Measurements from ENCODE around the gene CCR5AS.
"Not testable (repeated sequence)": the region's sequence is repeated elsewhere in the genome, so short reads cannot be mapped to it uniquely, and the experiment has no call there.

CCR5AS gene

GRCh38 chr3:46435081-46435726 is 28.3 kb upstream of the CCR5AS start:
- peaks cover 2% of the 10 kb centered on the region for H3K4me1 ChIP-seq (ENCODE audit: low read depth, poor library complexity, severe bottlenecking)
- H2AFZ ChIP-seq (ENCODE audit: low read depth) = no peak overlapping the region
- no peaks in the 10 kb centered on the region for H4K20me1 ChIP-seq (ENCODE audit: insufficient read depth)
- TF ChIP-seq CTCF (conservative IDR thresholded peaks at IDR 0.05; ENCODE audit: low read depth, low read length) = no peak
- H3K36me3 ChIP-seq (ENCODE audit: insufficient read depth) = no peaks in the 10 kb centered on the region
- no peak overlapping the region for H3K9ac ChIP-seq
- no peaks in the 10 kb centered on the region for H3K79me2 ChIP-seq (ENCODE audit: insufficient read depth, low read depth)
- H3K27me3 ChIP-seq (ENCODE audit: insufficient read depth, low read depth) = no peaks in the 10 kb centered on the region
- no peak overlapping the region for H3K4me3 ChIP-seq (IDR thresholded peaks at IDR 0.05; ENCODE audit: insufficient read depth, low read depth, low read length)
- no peak overlapping the region for H3K4me2 ChIP-seq
- H3K27ac ChIP-seq = no peak overlapping the region

GRCh38 chr3:46433841-46434240 is 27.0 kb upstream of the CCR5AS start:
- H3K36me3 ChIP-seq (ENCODE audit: insufficient read depth) = no peaks in the 10 kb centered on the region
- H3K9ac ChIP-seq = no peak overlapping the region
- no peak overlapping the region for H3K27ac ChIP-seq
- no peaks in the 10 kb centered on the region for H3K27me3 ChIP-seq (ENCODE audit: insufficient read depth, low read depth)
- no peaks in the 10 kb centered on the region for H4K20me1 ChIP-seq (ENCODE audit: insufficient read depth)
- no peaks in the 10 kb centered on the region for H3K79me2 ChIP-seq (ENCODE audit: insufficient read depth, low read depth)
- no peak overlapping the region for H3K4me2 ChIP-seq
- H3K4me3 ChIP-seq (IDR thresholded peaks at IDR 0.05; ENCODE audit: insufficient read depth, low read depth, low read length) = no peak overlapping the region
- TF ChIP-seq CTCF (conservative IDR thresholded peaks at IDR 0.05; ENCODE audit: low read depth, low read length) = no peak
- no peak overlapping the region for H2AFZ ChIP-seq (ENCODE audit: low read depth)
- H3K4me1 ChIP-seq (ENCODE audit: low read depth, poor library complexity, severe bottlenecking) = no peaks in the 10 kb centered on the region

- H3K36me3 ChIP-seq (ENCODE audit: insufficient read depth); H4K20me1 ChIP-seq (ENCODE audit: insufficient read depth); H3K79me2 ChIP-seq (ENCODE audit: insufficient read depth, low read depth); H3K27me3 ChIP-seq (ENCODE audit: insufficient read depth, low read depth); H3K4me2 ChIP-seq; H3K4me3 ChIP-seq (IDR thresholded peaks at IDR 0.05; ENCODE audit: insufficient read depth, low read depth, low read length); H2AFZ ChIP-seq (ENCODE audit: low read depth); H3K4me1 ChIP-seq (ENCODE audit: low read depth, poor library complexity, severe bottlenecking); H3K9ac ChIP-seq; H3K27ac ChIP-seq: not testable (repeated sequence)
These were observed 26.3 kb upstream of the CCR5AS start for GRCh38 chr3:46433118-46433517.

- not testable (repeated sequence) for H3K27ac ChIP-seq; H3K36me3 ChIP-seq (ENCODE audit: insufficient read depth); H2AFZ ChIP-seq (ENCODE audit: low read depth); H3K4me3 ChIP-seq (IDR thresholded peaks at IDR 0.05; ENCODE audit: insufficient read depth, low read depth, low read length); H3K27me3 ChIP-seq (ENCODE audit: insufficient read depth, low read depth); H3K4me1 ChIP-seq (ENCODE audit: low read depth, poor library complexity, severe bottlenecking); H3K9ac ChIP-seq; H4K20me1 ChIP-seq (ENCODE audit: insufficient read depth); H3K79me2 ChIP-seq (ENCODE audit: insufficient read depth, low read depth); H3K4me2 ChIP-seq
These were observed 25.0 kb upstream of the CCR5AS start for GRCh38 chr3:46431905-46432304.

- not testable (repeated sequence) for H3K36me3 ChIP-seq (ENCODE audit: insufficient read depth); H3K9ac ChIP-seq; H3K27ac ChIP-seq; H3K4me1 ChIP-seq (ENCODE audit: low read depth, poor library complexity, severe bottlenecking); H2AFZ ChIP-seq (ENCODE audit: low read depth); H3K4me3 ChIP-seq (IDR thresholded peaks at IDR 0.05; ENCODE audit: insufficient read depth, low read depth, low read length); H3K4me2 ChIP-seq; H3K79me2 ChIP-seq (ENCODE audit: insufficient read depth, low read depth); H3K27me3 ChIP-seq (ENCODE audit: insufficient read depth, low read depth); H4K20me1 ChIP-seq (ENCODE audit: insufficient read depth)
These were observed 24.0 kb upstream of the CCR5AS start for GRCh38 chr3:46430879-46431278.

- no peak overlapping the region for H3K4me3 ChIP-seq (IDR thresholded peaks at IDR 0.05; ENCODE audit: insufficient read depth, low read depth, low read length)
- H3K9ac ChIP-seq = no peak overlapping the region
- no peaks in the 10 kb centered on the region for H4K20me1 ChIP-seq (ENCODE audit: insufficient read depth)
- H3K27me3 ChIP-seq (ENCODE audit: insufficient read depth, low read depth) = no peaks in the 10 kb centered on the region
- H3K27ac ChIP-seq = no peak overlapping the region
- no peak for TF ChIP-seq CTCF (conservative IDR thresholded peaks at IDR 0.05; ENCODE audit: low read depth, low read length)
- no peak overlapping the region for H2AFZ ChIP-seq (ENCODE audit: low read depth)
- no peaks in the 10 kb centered on the region for H3K36me3 ChIP-seq (ENCODE audit: insufficient read depth)
- H3K4me2 ChIP-seq = no peak overlapping the region
- H3K79me2 ChIP-seq (ENCODE audit: insufficient read depth, low read depth) = no peaks in the 10 kb centered on the region
- no peaks in the 10 kb centered on the region for H3K4me1 ChIP-seq (ENCODE audit: low read depth, poor library complexity, severe bottlenecking)
These were observed 22.8 kb upstream of the CCR5AS start for GRCh38 chr3:46429671-46430070.
